Smooth muscle cell of bladder (primary cell): Measurements from ENCODE around the gene NUP85. TPM values are rescaled to one million over a fixed set of nuclear protein-coding genes. Genes with fewer than 3 reads are reported as not detected.

Experiments used
- total RNA-seq: library from RNA; depleted of rRNA; stranded (reverse); fragments of >200 nt; gene quantifications from 2 replicates; pipeline ENCODE4 v1.2.3, GENCODE V29; 2014

The NUP85 gene
- 18.9 and 23.6 TPM in 2 replicates for total RNA-seq

GRCh38 chr17:75205037-75205792 is at the start of gene NUP85:
TSS of gene NUP85 (plus strand) at chr17:75205679. CDS start at chr17:75205762, 83 bp downstream.

GRCh38 chr17:75182569-75183436 is 22.7 kb upstream of the NUP85 start, which contains the start of gene SUMO2:
TSS of gene SUMO2 (minus strand) at chr17:75182959. CDS start at chr17:75182834, 125 bp downstream.

GRCh38 chr17:75261336-75262111 is 56.0 kb downstream of the NUP85 start, which contains the start of the genes GGA3 and MRPS7:
TSS of gene GGA3 (minus strand) at chr17:75261606. CDS start at chr17:75261587, 19 bp downstream.
TSS of gene MRPS7 (plus strand) at chr17:75261879. CDS start at chr17:75261901, 22 bp downstream.

GRCh38 chr17:75270966-75271232 is 65.4 kb downstream of the NUP85 start, which contains the start of gene MIF4GD:
TSS of gene MIF4GD (minus strand) at chr17:75271231. CDS start at chr17:75270195, 1,036 bp downstream.

Other genes starting within 250 kb of the NUP85 start
- 0.28 TPM in 2 replicates for gene HID1, start 232.9 kb upstream of the NUP85 start, total RNA-seq
- 7.4 and 10.9 TPM in 2 replicates for gene CDR2L, start 218.0 kb upstream of the NUP85 start, total RNA-seq
- 31.2 and 32.7 TPM in 2 replicates for gene MRPL58, start 193.0 kb upstream of the NUP85 start, total RNA-seq
- gene ATP5PD, start 158.7 kb upstream of the NUP85 start, total RNA-seq, result 365 and 394 TPM in 2 replicates
- 9.8 and 16.1 TPM in 2 replicates for gene KCTD2, start 158.5 kb upstream of the NUP85 start, total RNA-seq
- 6.1 and 11.0 TPM in 2 replicates for gene SLC16A5, start 117.7 kb upstream of the NUP85 start, total RNA-seq
- 2.1 and 2.2 TPM in 2 replicates for gene ARMC7, start 95.7 kb upstream of the NUP85 start, total RNA-seq
- gene NT5C, start 73.9 kb upstream of the NUP85 start, total RNA-seq, result 19.6 and 51.6 TPM in 2 replicates
- gene JPT1, start 51.2 kb upstream of the NUP85 start, total RNA-seq, result 40.0 and 49.9 TPM in 2 replicates
- gene SUMO2, start 22.7 kb upstream of the NUP85 start, total RNA-seq, result 102 and 140 TPM in 2 replicates
- gene GGA3, start 55.9 kb downstream of the NUP85 start, total RNA-seq, result 9.0 and 10.6 TPM in 2 replicates
- gene MRPS7, start 56.2 kb downstream of the NUP85 start, total RNA-seq, result 59.7 and 64.0 TPM in 2 replicates
- gene MIF4GD, start 65.6 kb downstream of the NUP85 start, total RNA-seq, result 3.8 and 5.3 TPM in 2 replicates
- gene SLC25A19, start 83.8 kb downstream of the NUP85 start, total RNA-seq, result 4.4 and 4.7 TPM in 2 replicates
- 56.9 and 63.7 TPM in 2 replicates for gene GRB2, start 200.0 kb downstream of the NUP85 start, total RNA-seq